K562 (cell line): ENCODE data around the gene SHISAL2B.
"Not testable (repeated sequence)": the region's sequence is repeated elsewhere in the genome, so short reads cannot be mapped to it uniquely, and the experiment has no call there.

Experiments
- KAT2B ChIP-seq: IDR thresholded peaks from one replicate; pipeline ENCODE4 v1.6.1; 2012; ENCODE audit warnings: low read depth, mild to moderate bottlenecking, control low read depth, inconsistent platforms, low read length, moderate library complexity
- MAZ ChIP-seq, 2 experiments: fragments of 450-650 bp in 1 of 2; sonication (generic) in 1 of 2; formaldehyde crosslinking; IDR thresholded peaks in 1 of 2; conservative IDR thresholded peaks in 1 of 2; 2 replicates each; pipeline versions ENCODE4 v1.4.0 to v1.5.0; 2020; ENCODE audit warnings: mild to moderate bottlenecking in 1 of 2, missing genetic modification reagents in 1 of 2
- SMAD1 ChIP-seq: fragments of 150-350 bp; IDR thresholded peaks from 2 replicates; pipeline ENCODE4 v1.6.1; 2014; ENCODE audit warnings: low read length, low read depth; ENCODE audit not compliant: partially characterized antibody
- TF ChIP-seq, protein P1 (sequence below), 3 experiments: IDR thresholded peaks in 2 of 3; conservative IDR thresholded peaks in 1 of 3; 2 replicates each; pipeline ENCODE4 v1.5.1; 2011 to 2012; ENCODE audit warnings: low read length in 3 of 3, mild to moderate bottlenecking in 3 of 3, control low read depth in 2 of 3, improper control_type of control experiment in 1 of 3, inconsistent platforms in 1 of 3, low read depth in 1 of 3, mixed read lengths in 1 of 3, moderate library complexity in 1 of 3; ENCODE audit not compliant: insufficient read depth in 2 of 3
- TF ChIP-seq, protein P2 (sequence below): sonication (generic); formaldehyde crosslinking; IDR thresholded peaks from 2 replicates; pipeline ENCODE4 v1.8.0; 2023; ENCODE audit warnings: missing genetic modification reagents, mild to moderate bottlenecking, borderline replicate concordance

DNA sequence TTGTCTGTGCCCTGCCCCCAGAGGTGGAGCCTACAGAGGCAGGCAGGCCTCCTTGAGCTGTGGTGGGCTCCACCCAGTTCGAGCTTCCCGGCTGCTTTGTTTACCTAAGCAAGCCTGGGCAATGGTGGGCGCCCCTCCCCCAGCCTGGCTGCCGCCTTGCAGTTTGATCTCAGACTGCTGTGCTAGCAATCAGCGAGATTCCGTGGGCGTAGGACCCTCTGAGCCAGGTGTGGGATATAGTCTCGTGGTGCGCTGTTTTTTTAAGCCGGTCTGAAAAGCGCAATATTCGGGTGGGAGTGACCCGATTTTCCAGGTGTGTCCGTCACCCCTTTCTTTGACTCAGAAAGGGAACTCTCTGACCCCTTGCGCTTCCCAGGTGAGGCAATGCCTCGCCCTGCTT is 24.2 kb downstream of the SHISAL2B start:
- not testable (repeated sequence) for TF ChIP-seq MAZ (CRISPR knock-in tag; conservative IDR thresholded peaks at IDR 0.05 in 1 of 2, IDR thresholded peaks at IDR 0.05 in 1 of 2); KAT2B; SMAD1
- TF ChIP-seq, protein P1, sequence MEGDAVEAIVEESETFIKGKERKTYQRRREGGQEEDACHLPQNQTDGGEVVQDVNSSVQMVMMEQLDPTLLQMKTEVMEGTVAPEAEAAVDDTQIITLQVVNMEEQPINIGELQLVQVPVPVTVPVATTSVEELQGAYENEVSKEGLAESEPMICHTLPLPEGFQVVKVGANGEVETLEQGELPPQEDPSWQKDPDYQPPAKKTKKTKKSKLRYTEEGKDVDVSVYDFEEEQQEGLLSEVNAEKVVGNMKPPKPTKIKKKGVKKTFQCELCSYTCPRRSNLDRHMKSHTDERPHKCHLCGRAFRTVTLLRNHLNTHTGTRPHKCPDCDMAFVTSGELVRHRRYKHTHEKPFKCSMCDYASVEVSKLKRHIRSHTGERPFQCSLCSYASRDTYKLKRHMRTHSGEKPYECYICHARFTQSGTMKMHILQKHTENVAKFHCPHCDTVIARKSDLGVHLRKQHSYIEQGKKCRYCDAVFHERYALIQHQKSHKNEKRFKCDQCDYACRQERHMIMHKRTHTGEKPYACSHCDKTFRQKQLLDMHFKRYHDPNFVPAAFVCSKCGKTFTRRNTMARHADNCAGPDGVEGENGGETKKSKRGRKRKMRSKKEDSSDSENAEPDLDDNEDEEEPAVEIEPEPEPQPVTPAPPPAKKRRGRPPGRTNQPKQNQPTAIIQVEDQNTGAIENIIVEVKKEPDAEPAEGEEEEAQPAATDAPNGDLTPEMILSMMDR (IDR thresholded peaks at IDR 0.05 in 2 of 3, conservative IDR thresholded peaks at IDR 0.05 in 1 of 3; ENCODE audit: insufficient read depth in 2 of 3, low read depth in 1 of 3, low read length in 3 of 3), result not testable (repeated sequence)
- TF ChIP-seq, protein P2, sequence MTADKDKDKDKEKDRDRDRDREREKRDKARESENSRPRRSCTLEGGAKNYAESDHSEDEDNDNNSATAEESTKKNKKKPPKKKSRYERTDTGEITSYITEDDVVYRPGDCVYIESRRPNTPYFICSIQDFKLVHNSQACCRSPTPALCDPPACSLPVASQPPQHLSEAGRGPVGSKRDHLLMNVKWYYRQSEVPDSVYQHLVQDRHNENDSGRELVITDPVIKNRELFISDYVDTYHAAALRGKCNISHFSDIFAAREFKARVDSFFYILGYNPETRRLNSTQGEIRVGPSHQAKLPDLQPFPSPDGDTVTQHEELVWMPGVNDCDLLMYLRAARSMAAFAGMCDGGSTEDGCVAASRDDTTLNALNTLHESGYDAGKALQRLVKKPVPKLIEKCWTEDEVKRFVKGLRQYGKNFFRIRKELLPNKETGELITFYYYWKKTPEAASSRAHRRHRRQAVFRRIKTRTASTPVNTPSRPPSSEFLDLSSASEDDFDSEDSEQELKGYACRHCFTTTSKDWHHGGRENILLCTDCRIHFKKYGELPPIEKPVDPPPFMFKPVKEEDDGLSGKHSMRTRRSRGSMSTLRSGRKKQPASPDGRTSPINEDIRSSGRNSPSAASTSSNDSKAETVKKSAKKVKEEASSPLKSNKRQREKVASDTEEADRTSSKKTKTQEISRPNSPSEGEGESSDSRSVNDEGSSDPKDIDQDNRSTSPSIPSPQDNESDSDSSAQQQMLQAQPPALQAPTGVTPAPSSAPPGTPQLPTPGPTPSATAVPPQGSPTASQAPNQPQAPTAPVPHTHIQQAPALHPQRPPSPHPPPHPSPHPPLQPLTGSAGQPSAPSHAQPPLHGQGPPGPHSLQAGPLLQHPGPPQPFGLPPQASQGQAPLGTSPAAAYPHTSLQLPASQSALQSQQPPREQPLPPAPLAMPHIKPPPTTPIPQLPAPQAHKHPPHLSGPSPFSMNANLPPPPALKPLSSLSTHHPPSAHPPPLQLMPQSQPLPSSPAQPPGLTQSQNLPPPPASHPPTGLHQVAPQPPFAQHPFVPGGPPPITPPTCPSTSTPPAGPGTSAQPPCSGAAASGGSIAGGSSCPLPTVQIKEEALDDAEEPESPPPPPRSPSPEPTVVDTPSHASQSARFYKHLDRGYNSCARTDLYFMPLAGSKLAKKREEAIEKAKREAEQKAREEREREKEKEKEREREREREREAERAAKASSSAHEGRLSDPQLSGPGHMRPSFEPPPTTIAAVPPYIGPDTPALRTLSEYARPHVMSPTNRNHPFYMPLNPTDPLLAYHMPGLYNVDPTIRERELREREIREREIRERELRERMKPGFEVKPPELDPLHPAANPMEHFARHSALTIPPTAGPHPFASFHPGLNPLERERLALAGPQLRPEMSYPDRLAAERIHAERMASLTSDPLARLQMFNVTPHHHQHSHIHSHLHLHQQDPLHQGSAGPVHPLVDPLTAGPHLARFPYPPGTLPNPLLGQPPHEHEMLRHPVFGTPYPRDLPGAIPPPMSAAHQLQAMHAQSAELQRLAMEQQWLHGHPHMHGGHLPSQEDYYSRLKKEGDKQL, result not testable (repeated sequence)
